Thoracic aorta (tissue), 2 donors: Measurements from ENCODE around the gene PNCK. TPM values are rescaled to one million over a fixed set of nuclear protein-coding genes. Genes with fewer than 3 reads are reported as not detected.
"Not testable (repeated sequence)": the region's sequence is repeated elsewhere in the genome, so short reads cannot be mapped to it uniquely, and the experiment has no call there.

ENCODE experiments used
- ATAC-seq: fragments of 150-250 bp; one replicate; pipeline ENCODE4 v1.8.0; 2017; ENCODE audit warnings: low read depth; ENCODE audit not compliant: insufficient number of reproducible peaks, low FRiP score
- DNase-seq: peaks from one replicate; pipeline ENCODE4 v3.0.0-alpha.2; 2020; ENCODE audit warnings: low spot score
- H3K27ac ChIP-seq, 2 donors: fragments of 200-600 bp; sonication (generic); 1 replicate in 1 of 2; 2 replicates in 1 of 2; pipeline ENCODE4 v1.5.1; 2016; ENCODE audit warnings: mild to moderate bottlenecking in 2 of 2, moderate library complexity in 2 of 2
- H3K27me3 ChIP-seq: fragments of 200-600 bp; sonication (generic); replicated peaks from 2 replicates; pipeline ENCODE4 v1.6.0; 2016; ENCODE audit warnings: mild to moderate bottlenecking; ENCODE audit not compliant: insufficient read depth
- H3K36me3 ChIP-seq: fragments of 200-600 bp; sonication (generic); one replicate; pipeline ENCODE4 v1.5.1; 2016
- H3K4me1 ChIP-seq, 2 donors: fragments of 200-600 bp; sonication (generic); 1 replicate in 1 of 2; 2 replicates in 1 of 2; pipeline versions ENCODE4 v1.5.1 to v1.6.0; 2016; ENCODE audit warnings: low read depth in 2 of 2, mild to moderate bottlenecking in 1 of 2; ENCODE audit not compliant: control insufficient read depth in 1 of 2
- H3K4me3 ChIP-seq: fragments of 200-600 bp; sonication (generic); 2 replicates; pipeline ENCODE4 v1.5.1; 2016; ENCODE audit warnings: mild to moderate bottlenecking
- H3K9me3 ChIP-seq: fragments of 200-600 bp; sonication (generic); 2 replicates; pipeline ENCODE4 v1.5.1; 2016
- total RNA-seq, 2 donors: library from RNA; depleted of rRNA; stranded (reverse); fragments of >200 nt; gene quantifications; one replicate each; pipeline versions ENCODE4 v1.1.0 to v1.2.3, GENCODE V29; 2016
- TF ChIP-seq, protein P1 (sequence below): fragments of 200-600 bp; sonication (generic); IDR thresholded peaks from one replicate; pipeline ENCODE4 v1.5.1; 2019; ENCODE audit warnings: antibody characterized with exemption

PNCK gene
- total RNA-seq, 2 donors from 2014 or later, result 1.2 to 3.2 TPM

DNA sequence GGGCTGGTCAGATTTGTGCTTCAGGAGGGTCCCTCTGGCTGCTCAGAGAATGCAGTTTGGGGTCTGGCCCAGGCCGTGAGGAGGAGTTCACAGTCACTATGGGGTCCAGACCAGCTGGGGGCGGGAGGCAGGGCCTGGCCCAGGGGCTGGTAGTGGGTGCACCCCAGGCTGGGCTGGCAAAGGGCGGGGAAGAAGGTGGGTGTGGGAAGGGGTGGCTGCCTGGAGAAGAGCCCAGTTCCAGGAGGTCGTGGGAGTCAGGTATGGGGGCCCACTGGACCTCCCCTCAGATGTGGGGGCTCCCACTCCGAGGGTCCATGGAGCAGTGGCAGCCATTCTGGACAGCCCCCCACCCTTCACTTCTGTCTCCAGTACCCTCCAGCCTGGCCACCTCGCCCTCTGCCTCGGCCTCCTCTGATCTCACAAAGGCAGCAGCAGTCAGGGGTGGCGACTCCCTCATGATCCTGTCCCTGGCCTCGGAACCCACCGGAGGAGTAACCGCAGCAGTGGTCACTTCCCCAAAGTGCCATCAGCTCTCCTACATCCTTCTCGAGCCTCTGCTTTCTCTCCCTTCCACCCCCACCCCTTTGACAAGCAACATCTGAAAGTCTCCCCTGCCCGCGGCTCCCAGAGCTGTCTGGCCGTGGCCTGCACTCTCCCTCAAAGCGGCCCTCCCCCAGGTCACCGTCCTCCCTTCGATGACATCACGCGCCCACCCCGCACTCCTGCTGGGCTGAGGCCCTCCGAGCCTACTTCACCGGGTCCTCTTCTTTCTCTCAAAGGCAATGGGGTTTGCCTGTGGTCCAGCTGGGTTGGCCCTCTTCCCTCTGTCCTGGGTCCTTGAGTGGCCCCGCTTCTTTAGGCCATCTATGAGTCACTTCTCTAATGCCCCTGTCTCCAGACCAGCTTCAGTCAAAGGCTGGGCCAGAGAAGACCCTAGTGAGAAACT lies 12.4 kb upstream of the PNCK start:
- H3K4me3 ChIP-seq, result no peak overlapping the region
- no peaks in the 10 kb centered on the region for H3K36me3 ChIP-seq
- DNase-seq, result no peak
- TF ChIP-seq, protein P1, sequence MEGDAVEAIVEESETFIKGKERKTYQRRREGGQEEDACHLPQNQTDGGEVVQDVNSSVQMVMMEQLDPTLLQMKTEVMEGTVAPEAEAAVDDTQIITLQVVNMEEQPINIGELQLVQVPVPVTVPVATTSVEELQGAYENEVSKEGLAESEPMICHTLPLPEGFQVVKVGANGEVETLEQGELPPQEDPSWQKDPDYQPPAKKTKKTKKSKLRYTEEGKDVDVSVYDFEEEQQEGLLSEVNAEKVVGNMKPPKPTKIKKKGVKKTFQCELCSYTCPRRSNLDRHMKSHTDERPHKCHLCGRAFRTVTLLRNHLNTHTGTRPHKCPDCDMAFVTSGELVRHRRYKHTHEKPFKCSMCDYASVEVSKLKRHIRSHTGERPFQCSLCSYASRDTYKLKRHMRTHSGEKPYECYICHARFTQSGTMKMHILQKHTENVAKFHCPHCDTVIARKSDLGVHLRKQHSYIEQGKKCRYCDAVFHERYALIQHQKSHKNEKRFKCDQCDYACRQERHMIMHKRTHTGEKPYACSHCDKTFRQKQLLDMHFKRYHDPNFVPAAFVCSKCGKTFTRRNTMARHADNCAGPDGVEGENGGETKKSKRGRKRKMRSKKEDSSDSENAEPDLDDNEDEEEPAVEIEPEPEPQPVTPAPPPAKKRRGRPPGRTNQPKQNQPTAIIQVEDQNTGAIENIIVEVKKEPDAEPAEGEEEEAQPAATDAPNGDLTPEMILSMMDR, result no peak
- no peak overlapping the region for H3K27ac ChIP-seq
- ATAC-seq, result no peak
- H3K4me1 ChIP-seq, result peaks cover 0 to 8% of the 10 kb centered on the region in 2 donors
- no peaks in the 10 kb centered on the region for H3K9me3 ChIP-seq
- no peaks in the 10 kb centered on the region for H3K27me3 ChIP-seq

DNA sequence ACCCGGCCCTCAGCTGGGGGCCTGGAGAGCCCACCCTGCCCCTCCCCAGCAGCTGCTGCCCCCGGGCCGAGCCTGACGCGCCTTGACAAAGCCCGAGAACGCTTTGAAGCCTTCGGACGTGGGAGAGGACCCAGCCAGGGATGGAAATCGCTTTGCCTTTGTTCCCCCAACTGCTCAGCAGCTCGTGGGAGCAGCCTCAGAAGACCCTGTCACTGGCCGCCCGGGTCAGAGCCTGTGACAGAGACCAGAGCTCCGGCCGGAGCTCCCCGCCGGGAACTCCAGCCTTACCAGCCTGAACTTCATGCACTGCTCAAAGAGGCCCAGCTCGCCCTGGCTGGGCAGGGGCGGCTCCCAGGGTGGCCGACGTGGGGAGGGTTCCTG lies 11.5 kb upstream of the PNCK start:
- ATAC-seq (no peak), DNase-seq (no peak)
- Histone ChIP-seq H3K27me3 (no peaks in the 10 kb centered on the region), H3K4me1 (peaks cover 0 to 8% of the 10 kb centered on the region in 2 donors), H3K4me3 (no peak overlapping the region), H3K27ac (no peak overlapping the region), H3K36me3 (no peaks in the 10 kb centered on the region), H3K9me3 (no peaks in the 10 kb centered on the region)
- TF ChIP-seq, protein P1, result no peak

- ATAC-seq (no peak), DNase-seq (no peak)
- Histone ChIP-seq H3K4me1 (peaks cover 0 to 2% of the 10 kb centered on the region in 2 donors), H3K27ac (no peak overlapping the region), H3K36me3 (no peaks in the 10 kb centered on the region), H3K27me3 (no peaks in the 10 kb centered on the region), H3K4me3 (no peak overlapping the region), H3K9me3 (no peaks in the 10 kb centered on the region)
- TF ChIP-seq, protein P1, result no peak
Observed at GRCh38 chrX:153684467-153685155, 11.0 kb upstream of the PNCK start.

GRCh38 chrX:153683486-153683885 lies 9.9 kb upstream of the PNCK start:
- not testable (repeated sequence) for H3K27me3 ChIP-seq, ATAC-seq, DNase-seq, H3K4me1 ChIP-seq, H3K9me3 ChIP-seq, H3K27ac ChIP-seq, H3K36me3 ChIP-seq, H3K4me3 ChIP-seq

DNA sequence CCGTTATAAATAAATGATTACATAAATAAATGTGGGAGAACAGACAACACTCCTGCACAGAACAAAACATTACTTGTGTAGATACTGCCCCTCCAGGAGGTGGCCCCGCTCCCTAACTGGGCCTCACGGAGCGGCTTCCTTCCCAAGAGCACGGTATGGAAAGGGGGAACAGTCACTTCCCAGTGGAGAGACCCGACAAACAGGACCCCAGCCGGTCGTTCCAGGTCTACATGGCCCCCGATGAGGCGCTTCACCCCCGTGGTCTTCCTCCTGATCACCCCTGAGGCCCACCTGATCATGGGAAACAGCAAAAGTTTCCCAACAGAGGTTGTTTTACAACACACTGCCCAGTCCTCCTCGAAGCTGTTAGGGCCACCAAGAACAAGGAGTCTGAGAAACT lies 7.6 kb upstream of the PNCK start:
- Histone ChIP-seq H3K27ac (no peak overlapping the region), H3K4me1 (no peaks in the 10 kb centered on the region), H3K9me3 (no peaks in the 10 kb centered on the region), H3K27me3 (no peaks in the 10 kb centered on the region), H3K4me3 (no peak overlapping the region), H3K36me3 (no peaks in the 10 kb centered on the region)
- TF ChIP-seq, protein P1, result no peak
- DNase-seq, result no peak
- ATAC-seq, result no peak
